HEK293T (cell line): ENCODE measurements around the gene CCNQ.

Experiments
- ARNT ChIP-seq: fragments of 450-650 bp; IDR thresholded peaks from 2 replicates; pipeline ENCODE4 v1.6.1; 2017; ENCODE audit warnings: mild to moderate bottlenecking
- ELF4 ChIP-seq: fragments of 450-650 bp; IDR thresholded peaks from 2 replicates; pipeline ENCODE4 v1.6.1; 2017; ENCODE audit warnings: antibody characterized with exemption
- FOXK2 ChIP-seq: fragments of 450-650 bp; IDR thresholded peaks from 2 replicates; pipeline ENCODE4 v1.6.1; 2016; ENCODE audit warnings: mild to moderate bottlenecking
- FOXM1 ChIP-seq: fragments of 450-650 bp; IDR thresholded peaks from 2 replicates; pipeline ENCODE4 v1.6.1; 2017; ENCODE audit warnings: mild to moderate bottlenecking, borderline replicate concordance
- LEF1 ChIP-seq: fragments of 450-650 bp; IDR thresholded peaks from 2 replicates; pipeline ENCODE4 v1.6.1; 2017; ENCODE audit warnings: mild to moderate bottlenecking, borderline replicate concordance
- PKNOX1 ChIP-seq: fragments of 450-650 bp; IDR thresholded peaks from 2 replicates; pipeline ENCODE4 v1.6.1; 2016
- SP1 ChIP-seq: fragments of 450-650 bp; IDR thresholded peaks from 2 replicates; pipeline ENCODE4 v1.6.1; 2017

GRCh38 chrX:153599192-153600031 is 473 bp upstream of the CCNQ start:
- TF ChIP-seq SP1 (no peak), ARNT (no peak), ELF4 (no peak), LEF1 (no peak), PKNOX1 (no peak), FOXM1 (no peak), FOXK2 (no peak)
